Liver (tissue), 9 donors: Measurements from ENCODE around the gene AADACL4. TPM values are rescaled to one million over a fixed set of nuclear protein-coding genes. Genes with fewer than 3 reads are reported as not detected.

Experiments used
- DNase-seq: peaks from one replicate; pipeline ENCODE4 v3.0.0-alpha.2; 2017; ENCODE audit warnings: low spot score
- H3K27ac ChIP-seq, 2 donors: one replicate each; pipeline ENCODE4 v1.7.0; 2013; ENCODE audit warnings: inconsistent platforms in 2 of 2, low read length in 2 of 2, control low read depth in 1 of 2, low read depth in 1 of 2, mild to moderate bottlenecking in 1 of 2
- H3K27me3 ChIP-seq, 4 donors: one replicate each; pipeline versions ENCODE4 v1.6.1 to v1.7.0; 2013; ENCODE audit warnings: low read length in 3 of 4, inconsistent platforms in 1 of 4, mild to moderate bottlenecking in 1 of 4, moderate library complexity in 1 of 4; ENCODE audit not compliant: control insufficient read depth in 4 of 4, insufficient read depth in 4 of 4
- H3K36me3 ChIP-seq, 4 donors: one replicate each; pipeline versions ENCODE4 v1.6.1 to v1.7.0; 2013; ENCODE audit warnings: low read length in 3 of 4, mild to moderate bottlenecking in 3 of 4, low read depth in 1 of 4, moderate library complexity in 1 of 4; ENCODE audit not compliant: control insufficient read depth in 4 of 4, insufficient read depth in 3 of 4
- H3K4me1 ChIP-seq, 4 donors: one replicate each; pipeline versions ENCODE4 v1.6.1 to v1.7.0; 2013; ENCODE audit warnings: low read length in 3 of 4, mild to moderate bottlenecking in 3 of 4, moderate library complexity in 1 of 4; ENCODE audit not compliant: control insufficient read depth in 4 of 4, insufficient read depth in 4 of 4
- H3K4me3 ChIP-seq, 3 donors: one replicate each; pipeline versions ENCODE4 v1.6.1 to v1.7.0; 2013; ENCODE audit warnings: low read length in 3 of 3, control low read depth in 1 of 3, low read depth in 1 of 3, mild to moderate bottlenecking in 1 of 3
- H3K9ac ChIP-seq, 2 donors: one replicate each; pipeline ENCODE4 v1.7.0; 2013; ENCODE audit warnings: low read length in 2 of 2, mild to moderate bottlenecking in 2 of 2, moderate library complexity in 2 of 2, control low read depth in 1 of 2, low read depth in 1 of 2
- H3K9me3 ChIP-seq, 4 donors: one replicate each; pipeline versions ENCODE4 v1.6.1 to v1.7.0; 2013; ENCODE audit warnings: low read length in 3 of 4; ENCODE audit not compliant: control insufficient read depth in 4 of 4
- CTCF ChIP-seq: fragments of 150-350 bp; IDR thresholded peaks from 2 replicates; pipeline ENCODE4 v1.5.1; 2017; ENCODE audit warnings: improper control_type of control experiment, low read depth, low read length; ENCODE audit not compliant: missing input control
- EGR1 ChIP-seq, 2 donors: IDR thresholded peaks; 2 replicates each; pipeline ENCODE4 v1.6.1; 2016 to 2018; ENCODE audit warnings: antibody characterized with exemption in 2 of 2, low read depth in 2 of 2
- FOXA1 ChIP-seq: IDR thresholded peaks from 2 replicates; pipeline ENCODE4 v1.6.1; 2016; ENCODE audit warnings: antibody characterized with exemption
- FOXA2 ChIP-seq: IDR thresholded peaks from 2 replicates; pipeline ENCODE4 v1.6.1; 2016; ENCODE audit warnings: antibody characterized with exemption
- GABPA ChIP-seq, 2 donors: IDR thresholded peaks in 1 of 2; conservative IDR thresholded peaks in 1 of 2; 2 replicates each; pipeline ENCODE4 v1.6.1; 2016; ENCODE audit warnings: antibody characterized with exemption in 2 of 2, mild to moderate bottlenecking in 1 of 2, moderate library complexity in 1 of 2
- HNF4A ChIP-seq, 2 donors: conservative IDR thresholded peaks; 2 replicates each; pipeline ENCODE4 v1.6.1; 2016; ENCODE audit warnings: antibody characterized with exemption in 2 of 2, mild to moderate bottlenecking in 2 of 2
- HNF4G ChIP-seq: IDR thresholded peaks from 2 replicates; pipeline ENCODE4 v1.6.1; 2016; ENCODE audit warnings: antibody characterized with exemption
- JUND ChIP-seq, 2 donors: IDR thresholded peaks; 2 replicates each; pipeline ENCODE4 v1.6.1; 2016; ENCODE audit warnings: antibody characterized with exemption in 2 of 2
- MAX ChIP-seq: IDR thresholded peaks from 2 replicates; pipeline ENCODE4 v1.6.1; 2016; ENCODE audit warnings: antibody characterized with exemption
- NR2F2 ChIP-seq: IDR thresholded peaks from 2 replicates; pipeline ENCODE4 v1.6.1; 2016; ENCODE audit warnings: antibody characterized with exemption
- RAD21 ChIP-seq, 2 donors: IDR thresholded peaks; 2 replicates each; pipeline ENCODE4 v1.6.1; 2016; ENCODE audit warnings: antibody characterized with exemption in 2 of 2, mild to moderate bottlenecking in 2 of 2
- RXRA ChIP-seq, 2 donors: IDR thresholded peaks; 2 replicates each; pipeline ENCODE4 v1.6.1; 2017 to 2018; ENCODE audit warnings: antibody characterized with exemption in 2 of 2, mild to moderate bottlenecking in 1 of 2
- SP1 ChIP-seq: IDR thresholded peaks from 2 replicates; pipeline ENCODE4 v1.6.1; 2018; ENCODE audit warnings: antibody characterized with exemption, mild to moderate bottlenecking
- TAF1 ChIP-seq: conservative IDR thresholded peaks from 2 replicates; pipeline ENCODE4 v1.6.1; 2016; ENCODE audit warnings: antibody characterized with exemption, mild to moderate bottlenecking
- YY1 ChIP-seq: IDR thresholded peaks from 2 replicates; pipeline ENCODE4 v1.6.1; 2016; ENCODE audit warnings: antibody characterized with exemption, mild to moderate bottlenecking
- ZBTB33 ChIP-seq: IDR thresholded peaks from 2 replicates; pipeline ENCODE4 v1.6.1; 2016; ENCODE audit warnings: antibody characterized with exemption
- WGBS: extraction: QIAGEN DNeasy Blood & Tissue Kit; methylation state at CpG from one replicate; pipeline ENCODE4 v1.1.7; 2013; 5-methylcytosine and 5-hydroxymethylcytosine counted together
- polyA plus RNA-seq, 2 donors: library from polyadenylated mRNA; stranded (reverse) in 1 of 2; unstranded in 1 of 2; fragments of 200-250 nt in 1 of 2; fragments of >200 nt in 1 of 2; fragmentation: Nextera tagmentation in 1 of 2; extraction: Ambion mirVana in 1 of 2; gene quantifications; one replicate each; pipeline versions ENCODE4 v1.2.1 to v1.2.3, GENCODE V29; 2013 to 2015
- total RNA-seq, 2 donors: library from RNA; depleted of rRNA; stranded (reverse); fragments of >200 nt; gene quantifications; one replicate each; pipeline ENCODE4 v1.2.3, GENCODE V29; 2014
- TF ChIP-seq, protein P1 (sequence below): IDR thresholded peaks from 2 replicates; pipeline ENCODE4 v1.6.1; 2016; ENCODE audit warnings: antibody characterized with exemption
- donor health status: healthy.
- donor health status: healthy.
- donor health status: healthy.
- donor health status: healthy.
- donor health status: healthy.

The AADACL4 gene
- total and polyA plus RNA-seq, 4 donors: not detected

DNA sequence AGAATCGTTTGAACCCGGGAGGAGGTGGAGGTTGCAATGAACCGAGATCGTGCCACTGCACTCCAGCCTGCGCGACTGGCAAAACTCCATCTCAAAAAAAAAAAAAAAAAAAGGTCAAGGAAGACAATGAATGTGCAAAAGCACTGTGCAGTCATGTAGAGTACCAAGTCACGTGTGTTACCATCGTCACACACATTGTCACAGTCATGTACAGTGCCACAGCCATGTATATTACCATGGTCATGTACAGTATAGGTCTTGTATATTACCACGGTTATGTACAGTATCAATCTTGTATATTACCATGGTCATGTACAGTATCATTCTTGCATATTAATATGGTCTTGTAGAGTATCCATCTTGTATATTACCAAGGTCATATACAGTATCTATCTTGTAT, 38.9 kb upstream of the AADACL4 start:
- Histone ChIP-seq H3K4me3 (no peak overlapping the region), H3K9ac (no peak overlapping the region), H3K9me3 (no peaks in the 10 kb centered on the region), H3K27me3 (no peaks in the 10 kb centered on the region), H3K36me3 (peaks cover 0 to 4% (median 1%) of the 10 kb centered on the region in 4 donors), H3K27ac (peak overlapping the region; percentile 94 to 96), H3K4me1 (peaks cover 41 to 78% (median 72%) of the 10 kb centered on the region in 4 donors)
- DNase-seq: no peak
- TF ChIP-seq SP1: no peak
- 86% methylated on average over 9 of the region's 9 CpGs for WGBS

- Histone ChIP-seq H3K4me1 (peaks cover 30 to 76% (median 69%) of the 10 kb centered on the region in 4 donors), H3K4me3 (no peak overlapping the region), H3K9me3 (no peaks in the 10 kb centered on the region), H3K27ac (peak overlapping the region; percentile 52 to 81), H3K36me3 (peaks cover 0 to 17% (median 7%) of the 10 kb centered on the region in 4 donors), H3K9ac (no peak overlapping the region), H3K27me3 (no peaks in the 10 kb centered on the region)
- no peak for DNase-seq
- no peak for TF ChIP-seq NR2F2
- TF ChIP-seq FOXA2: no peak
- no peak for TF ChIP-seq HNF4G
- no peak for TF ChIP-seq EGR1 (IDR thresholded peaks at IDR 0.05; ENCODE audit: low read depth in 2 of 2)
- TF ChIP-seq ZBTB33: no peak
- TF ChIP-seq MAX: no peak
- no peak for TF ChIP-seq FOXA1
- TF ChIP-seq YY1: no peak
- no peak for TF ChIP-seq RXRA (IDR thresholded peaks at IDR 0.05)
- TF ChIP-seq JUND (IDR thresholded peaks at IDR 0.05): no peak
- WGBS: 81% methylated on average over 3 of the region's 3 CpGs
These were observed 36.6 kb upstream of the AADACL4 start for GRCh38 chr1:12607263-12607662.

DNA sequence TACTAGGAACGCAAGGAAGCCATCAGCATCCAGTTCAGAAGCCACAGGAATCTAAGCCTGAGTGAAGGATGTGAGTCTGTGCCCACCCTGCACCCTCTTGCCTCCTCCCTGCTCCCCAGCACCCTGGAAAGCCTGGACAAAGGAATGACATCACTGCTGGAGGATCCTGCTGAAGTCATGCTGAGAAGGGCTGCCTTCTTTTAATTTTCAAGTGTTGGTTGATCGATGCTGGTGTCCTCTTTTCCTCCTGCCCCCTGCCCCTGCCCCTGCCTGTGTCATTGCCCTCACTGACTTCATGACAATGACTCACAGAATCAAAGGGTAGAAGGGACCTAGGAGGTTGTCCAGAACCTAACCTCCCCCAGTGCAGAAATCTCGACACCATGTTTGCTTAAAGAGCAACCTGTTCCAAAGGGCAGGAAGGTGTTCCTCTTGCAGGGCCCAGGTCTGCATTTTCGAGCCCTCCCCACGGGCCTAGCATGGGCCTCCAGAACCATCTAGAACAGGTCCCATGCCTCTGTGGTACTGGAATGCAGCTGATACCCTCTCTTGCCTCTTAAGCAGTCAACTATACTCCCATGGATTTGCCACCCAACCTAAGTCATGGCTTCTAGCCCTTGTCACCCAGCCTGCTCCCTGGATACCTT, 35.5 kb upstream of the AADACL4 start:
- Histone ChIP-seq H3K9ac (peak overlapping the region in 1 of 2 donors; percentile 65), H3K27me3 (no peaks in the 10 kb centered on the region), H3K4me1 (peaks cover 22 to 75% (median 64%) of the 10 kb centered on the region in 4 donors), H3K27ac (peak overlapping the region; percentile 81 to 96), H3K36me3 (peaks cover 0 to 20% (median 10%) of the 10 kb centered on the region in 4 donors), H3K9me3 (no peaks in the 10 kb centered on the region), H3K4me3 (no peak overlapping the region)
- no peak for DNase-seq
- 33% methylated on average over 5 of the region's 5 CpGs for WGBS
- TF ChIP-seq MAX (peak; percentile 95), RAD21 (IDR thresholded peaks at IDR 0.05) (peak; percentile 59 to 60), HNF4A (conservative IDR thresholded peaks at IDR 0.05) (peak; percentile 97), GABPA (IDR thresholded peaks at IDR 0.05 in 1 of 2, conservative IDR thresholded peaks at IDR 0.05 in 1 of 2) (peak in 1 of 2 donors; percentile 54), ZBTB33 (peak; percentile 92), YY1 (peak; percentile 93), SP1 (peak; percentile 93), TAF1 (no peak), HNF4G (peak; percentile 93), FOXA1 (peak; percentile 83), CTCF (no peak)
- TF ChIP-seq, protein P1, sequence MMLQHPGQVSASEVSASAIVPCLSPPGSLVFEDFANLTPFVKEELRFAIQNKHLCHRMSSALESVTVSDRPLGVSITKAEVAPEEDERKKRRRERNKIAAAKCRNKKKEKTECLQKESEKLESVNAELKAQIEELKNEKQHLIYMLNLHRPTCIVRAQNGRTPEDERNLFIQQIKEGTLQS: peak; percentile 95
